Measurements from ENCODE around the gene PLCB3.

Gene PLCB3

DNA sequence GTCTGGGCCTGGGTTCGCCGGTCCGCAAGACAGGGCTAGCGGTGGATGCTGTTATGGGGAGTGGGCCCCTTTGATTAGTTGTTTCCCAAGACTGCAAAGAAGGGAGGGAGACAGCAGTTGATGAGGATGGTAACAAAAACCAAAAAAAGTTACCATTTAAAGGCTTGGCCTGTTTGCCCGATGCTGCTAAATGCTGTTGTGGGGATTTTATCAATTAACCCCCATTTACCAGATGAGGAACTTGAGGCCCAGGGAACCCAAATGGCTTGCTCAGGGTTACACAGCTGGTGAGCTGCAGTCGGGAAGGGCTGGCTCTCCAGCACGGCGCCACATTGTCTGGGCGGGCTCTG lies 28.7 kb upstream of the PLCB3 start:
- DNase-seq (ENCODE audit: low read depth) = no peak

DNA sequence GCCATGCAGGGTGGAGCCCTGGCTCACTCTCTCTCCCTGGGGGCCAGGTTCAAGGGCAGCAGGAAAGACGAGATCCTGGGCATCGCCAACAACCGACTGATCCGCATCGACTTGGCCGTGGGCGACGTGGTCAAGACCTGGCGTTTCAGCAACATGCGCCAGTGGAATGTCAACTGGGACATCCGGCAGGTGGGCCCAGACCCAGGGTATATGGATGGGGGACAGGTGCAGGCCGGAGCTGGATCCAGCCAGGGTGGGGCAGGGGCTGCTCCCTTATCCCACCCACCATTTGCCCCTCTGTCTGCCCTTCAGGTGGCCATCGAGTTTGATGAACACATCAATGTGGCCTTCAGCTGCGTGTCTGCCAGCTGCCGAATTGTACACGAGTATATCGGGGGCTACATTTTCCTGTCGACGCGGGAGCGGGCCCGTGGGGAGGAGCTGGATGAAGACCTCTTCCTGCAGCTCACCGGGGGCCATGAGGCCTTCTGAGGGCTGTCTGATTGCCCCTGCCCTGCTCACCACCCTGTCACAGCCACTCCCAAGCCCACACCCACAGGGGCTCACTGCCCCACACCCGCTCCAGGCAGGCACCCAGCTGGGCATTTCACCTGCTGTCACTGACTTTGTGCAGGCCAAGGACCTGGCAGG lies 28.2 kb upstream of the PLCB3 start:
- DNase-seq (ENCODE audit: low read depth) = no peak

DNA sequence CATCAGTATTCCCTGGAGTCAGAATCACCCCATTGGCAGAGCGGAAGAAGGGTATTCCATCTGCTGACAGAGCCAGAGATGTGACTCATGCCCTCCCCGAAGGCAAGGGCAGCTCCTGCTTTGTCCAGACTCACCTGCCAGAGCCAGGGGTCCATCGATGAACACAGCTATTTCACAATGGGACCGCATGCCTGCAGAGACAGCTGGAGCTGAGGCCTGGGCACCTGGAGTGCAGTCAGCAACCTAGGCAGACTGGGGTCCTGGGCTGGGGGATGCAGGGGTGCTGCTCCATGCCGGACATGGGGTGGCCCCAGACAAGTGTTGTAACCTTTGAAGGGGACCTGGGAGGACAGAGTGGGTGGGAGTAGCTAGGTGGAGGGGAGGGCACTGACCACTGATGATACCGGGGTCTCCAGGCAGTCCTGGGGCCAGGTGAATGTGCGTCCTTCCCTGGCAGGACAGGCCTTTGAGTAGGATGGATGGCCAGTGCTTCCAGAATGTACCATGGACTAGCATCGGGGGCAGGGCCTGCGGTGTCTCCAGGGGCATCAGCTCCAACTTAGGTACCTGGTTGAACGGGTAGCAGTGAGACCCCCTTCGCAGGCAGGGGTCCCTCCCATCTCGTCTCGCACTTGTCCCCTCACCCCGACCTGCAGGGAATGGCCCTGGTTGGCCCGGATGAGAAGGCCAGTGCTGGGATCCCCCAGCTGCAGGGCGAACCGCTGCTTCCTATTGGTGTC lies 27.0 kb upstream of the PLCB3 start:
- DNase-seq (ENCODE audit: low read depth) = no peak

DNA sequence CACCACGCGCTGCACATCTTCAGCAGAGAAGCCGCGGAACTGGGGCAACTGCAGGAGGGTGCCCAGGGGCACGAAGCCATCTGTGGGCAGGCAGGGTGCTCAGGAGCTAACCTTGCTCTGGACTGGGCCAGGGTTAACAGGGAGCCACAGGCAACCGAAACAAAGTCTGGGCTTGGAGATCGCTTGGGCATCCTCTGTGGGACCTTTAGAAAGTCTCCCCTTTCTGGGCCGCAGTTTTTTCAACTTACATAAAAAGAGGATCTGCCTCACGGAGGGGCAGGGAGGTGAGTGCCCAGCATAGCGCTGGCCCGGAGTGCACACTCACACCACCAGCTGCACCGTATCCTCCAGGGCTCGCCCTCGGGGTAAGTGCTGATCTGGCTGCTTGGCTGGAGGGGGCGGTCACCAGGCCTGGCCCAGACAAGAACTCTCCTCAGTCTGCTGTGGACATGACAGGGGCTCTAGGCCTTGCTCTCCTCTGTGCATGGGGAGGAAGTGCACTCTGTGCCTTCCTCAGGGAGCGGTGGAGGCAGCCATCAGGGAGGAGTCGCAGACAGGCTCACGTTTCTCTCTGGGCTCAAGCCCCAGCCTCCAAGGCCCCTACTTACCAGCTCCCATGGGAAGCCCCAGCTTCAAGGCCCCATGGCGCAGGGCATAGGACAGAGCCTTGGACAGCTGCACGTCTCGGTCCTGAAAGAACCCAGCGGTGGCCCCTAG lies 26.3 kb upstream of the PLCB3 start:
- no peak for DNase-seq (ENCODE audit: low read depth)

DNA sequence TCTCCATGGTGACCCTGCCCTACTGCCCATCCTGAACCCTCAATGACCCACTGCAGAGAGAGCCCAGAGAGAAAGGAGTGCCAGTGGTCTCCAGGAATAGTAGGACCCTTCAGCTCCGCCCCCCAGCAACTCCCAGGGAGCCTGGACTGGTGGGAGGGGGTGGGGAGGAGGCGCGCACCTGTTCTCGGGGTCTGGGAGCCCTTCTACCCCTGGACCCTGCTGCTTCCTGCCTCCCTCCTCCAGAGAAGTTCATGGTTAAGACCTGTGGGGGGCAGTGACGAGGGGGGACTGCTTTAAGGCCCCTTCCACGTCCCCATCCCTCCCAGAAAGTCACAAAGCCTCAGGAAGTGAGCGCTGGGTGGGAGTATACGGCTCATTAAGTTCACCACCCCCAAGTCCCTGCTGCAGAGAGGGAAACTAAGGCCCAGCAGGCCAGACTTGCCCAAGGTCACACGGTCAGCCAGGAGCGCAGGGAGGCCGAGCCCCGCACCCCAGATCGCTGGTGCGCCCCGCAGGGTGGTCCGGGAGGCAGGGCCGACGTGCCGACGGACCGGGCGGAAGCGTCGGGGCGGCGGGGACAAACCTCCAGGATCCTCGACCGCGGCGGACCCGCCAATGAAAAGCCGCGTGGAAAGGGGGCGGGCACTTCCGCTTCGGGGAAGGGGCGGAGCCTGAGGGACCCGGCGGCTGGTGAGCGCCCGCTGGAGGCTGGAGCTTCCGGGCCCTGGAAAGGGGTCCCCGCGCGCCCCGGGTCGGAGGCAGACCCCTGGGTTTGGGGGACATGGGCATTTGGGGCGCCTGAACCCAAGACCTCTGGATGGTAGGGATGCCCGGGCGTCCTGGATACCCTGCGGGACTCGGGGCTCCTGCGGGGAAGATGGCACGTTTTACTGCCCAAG lies 25.5 kb upstream of the PLCB3 start, which contains the start of the genes NUDT22 and TRPT1:
NUDT22 (plus strand) TSS at position 667 of the 899 bp plus-strand sequence. CDS start 379 bp downstream, outside the sequence.
TRPT1 (minus strand) TSS at position 579 of the 899 bp plus-strand sequence; CDS start at position 253, 326 bp downstream.
- DNase-seq (ENCODE audit: low read depth) = peak; percentile 89

DNA sequence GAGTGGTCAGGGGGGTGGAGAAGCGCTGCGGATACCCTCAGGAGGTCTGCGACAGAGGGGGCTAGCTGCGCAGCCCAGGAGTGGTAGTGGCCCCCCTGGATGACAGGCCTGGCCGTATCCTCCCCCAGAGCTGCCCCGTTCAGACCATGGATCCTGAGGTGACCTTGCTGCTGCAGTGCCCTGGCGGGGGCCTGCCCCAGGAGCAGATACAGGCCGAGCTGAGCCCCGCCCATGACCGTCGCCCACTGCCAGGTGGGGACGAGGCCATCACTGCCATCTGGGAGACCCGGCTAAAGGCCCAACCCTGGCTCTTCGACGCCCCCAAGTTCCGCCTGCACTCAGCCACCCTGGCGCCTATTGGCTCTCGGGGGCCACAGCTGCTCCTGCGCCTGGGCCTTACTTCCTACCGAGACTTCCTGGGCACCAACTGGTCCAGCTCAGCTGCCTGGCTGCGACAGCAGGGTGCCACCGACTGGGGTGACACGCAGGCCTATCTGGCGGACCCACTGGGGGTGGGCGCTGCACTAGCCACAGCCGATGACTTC lies 24.8 kb upstream of the PLCB3 start:
- peak; percentile 30 for DNase-seq (ENCODE audit: low read depth)

DNA sequence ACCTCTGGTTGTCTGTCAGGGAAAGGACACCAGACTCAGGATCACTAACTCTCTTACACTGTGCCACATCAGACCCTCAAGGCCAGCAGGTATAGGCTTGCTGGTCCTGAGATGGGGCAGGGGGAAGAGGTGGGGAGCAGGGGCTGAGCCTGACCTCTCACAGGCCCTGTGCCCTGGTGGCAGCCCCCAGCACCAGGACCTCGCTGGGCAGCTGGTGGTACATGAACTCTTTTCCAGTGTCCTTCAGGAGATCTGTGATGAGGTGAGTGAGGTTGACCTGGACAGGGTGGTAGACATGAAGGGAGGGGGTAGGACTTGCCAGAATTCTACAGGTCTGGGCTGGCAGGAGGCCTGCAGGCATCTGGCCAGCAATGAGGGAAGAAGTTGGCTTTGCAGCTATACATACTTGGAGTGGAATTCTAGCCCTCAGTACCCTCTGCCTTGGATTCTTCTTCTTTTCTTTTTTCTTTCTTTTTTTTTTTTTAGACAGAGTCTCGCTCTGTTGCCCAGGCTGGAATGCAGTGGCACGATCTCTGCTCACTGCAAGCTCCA lies 23.8 kb upstream of the PLCB3 start:
- no peak for DNase-seq (ENCODE audit: low read depth)

DNA sequence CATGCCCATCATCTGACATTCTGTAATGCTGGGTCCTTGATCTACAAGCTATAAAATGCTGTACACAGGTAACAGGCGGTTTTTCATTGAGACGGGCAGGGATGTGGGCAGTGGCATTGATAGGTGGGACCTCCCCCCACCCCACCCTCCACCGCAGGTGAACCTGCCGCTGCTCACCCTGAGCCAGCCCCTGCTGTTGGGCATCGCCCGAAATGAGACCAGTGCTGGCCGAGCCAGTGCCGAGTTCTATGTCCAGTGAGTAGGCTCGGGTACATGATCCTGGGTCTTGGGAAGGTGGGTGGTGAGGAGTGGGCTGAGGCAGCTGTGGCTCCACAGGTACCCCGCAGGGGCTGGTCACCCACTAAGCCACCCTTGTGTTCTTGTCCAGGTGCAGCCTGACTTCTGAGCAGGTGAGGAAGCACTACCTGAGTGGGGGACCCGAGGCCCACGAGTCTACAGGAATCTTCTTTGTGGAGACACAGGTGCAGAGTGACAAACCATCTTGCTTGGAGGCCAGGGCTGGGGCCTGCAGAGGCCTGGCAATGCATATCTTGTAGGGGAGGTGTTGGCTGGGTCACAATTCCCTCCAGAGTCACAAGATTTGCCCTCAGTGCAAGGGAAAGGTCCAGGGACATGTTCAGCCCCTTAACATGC lies 22.1 kb upstream of the PLCB3 start:
- DNase-seq (ENCODE audit: low read depth) = no peak

DNA sequence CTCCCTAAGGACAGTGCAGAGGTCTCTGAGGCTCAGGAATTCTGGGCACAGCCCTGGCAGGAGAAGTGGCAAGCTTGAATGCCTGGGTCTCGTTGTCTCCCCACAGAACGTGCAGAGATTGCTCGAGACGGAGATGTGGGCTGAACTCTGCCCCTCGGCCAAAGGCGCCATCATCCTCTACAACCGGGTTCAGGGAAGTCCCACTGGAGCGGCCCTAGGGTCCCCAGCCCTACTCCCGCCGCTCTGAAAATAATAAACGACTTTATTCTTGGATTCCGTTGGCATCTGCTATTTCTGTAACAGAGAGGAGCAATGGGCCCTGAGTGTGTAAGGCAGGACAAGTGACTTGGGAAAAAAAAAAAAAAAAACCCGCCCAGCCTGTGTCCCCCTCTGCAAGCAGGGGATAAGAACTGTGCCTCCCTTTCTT lies 21.6 kb upstream of the PLCB3 start:
- no peak for DNase-seq (ENCODE audit: low read depth)

DNA sequence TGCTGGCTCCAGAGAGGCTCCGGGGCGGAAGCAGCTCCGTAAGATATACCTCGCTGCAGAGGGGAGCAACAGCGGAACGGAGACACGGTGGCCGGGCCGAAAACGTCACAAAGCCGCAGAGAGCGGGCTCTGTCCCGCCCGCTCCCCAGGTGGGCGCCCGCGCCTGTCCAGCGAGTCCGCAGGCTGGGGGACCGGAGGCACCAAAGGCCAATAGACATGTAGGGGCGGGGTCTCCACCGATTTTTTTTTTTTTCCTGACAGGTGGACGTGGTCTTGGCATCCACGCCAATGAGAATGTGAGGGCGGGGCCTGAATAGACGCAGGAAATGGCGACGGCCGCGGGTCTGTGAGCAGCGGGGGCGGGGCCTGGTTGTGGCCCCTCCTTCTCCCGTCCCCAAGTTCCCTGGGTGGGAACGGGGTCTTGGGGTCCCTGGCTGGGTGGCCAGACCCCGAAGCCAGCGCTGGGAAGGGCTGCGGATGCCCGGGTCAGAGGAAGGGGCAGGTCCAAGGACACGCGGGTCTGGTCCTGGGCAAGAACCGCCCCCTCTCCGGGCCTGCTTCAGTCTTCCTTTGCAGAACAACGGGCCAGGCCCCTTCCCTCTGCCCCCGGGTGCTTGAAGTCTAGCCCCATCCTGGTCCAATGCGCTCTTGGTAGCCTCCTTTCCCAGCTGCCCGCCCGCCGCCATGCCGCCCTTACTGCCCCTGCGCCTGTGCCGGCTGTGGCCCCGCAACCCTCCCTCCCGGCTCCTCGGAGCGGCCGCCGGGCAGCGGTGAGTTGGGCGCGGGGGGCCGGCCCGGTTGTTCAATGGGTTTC lies 21.0 kb upstream of the PLCB3 start, which contains the start of gene DNAJC4:
DNAJC4 (plus strand) TSS at position 378 of the 814 bp plus-strand sequence; CDS start at position 685, 307 bp downstream.
- DNase-seq (ENCODE audit: low read depth) = peak; percentile 78

DNA sequence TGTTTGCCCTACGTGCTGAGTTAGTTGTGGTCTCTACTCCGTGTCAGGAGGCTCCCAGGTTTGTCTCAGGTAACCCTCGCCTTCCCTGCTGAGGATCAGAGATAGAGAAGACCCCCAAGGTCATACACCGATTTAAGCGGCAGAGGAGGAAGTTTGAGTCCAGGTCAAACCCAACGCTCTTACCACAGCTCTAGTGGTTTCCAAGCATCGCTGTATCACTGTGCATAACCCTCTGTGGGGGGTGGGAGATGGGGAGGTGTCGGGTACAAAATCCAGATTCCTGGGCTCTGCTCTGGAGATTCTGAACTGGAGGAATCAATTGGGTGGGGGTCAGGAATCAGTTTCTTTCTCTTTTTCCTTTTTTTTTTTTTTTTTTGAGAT lies 20.4 kb upstream of the PLCB3 start:
- DNase-seq (ENCODE audit: low read depth) = no peak

DNA sequence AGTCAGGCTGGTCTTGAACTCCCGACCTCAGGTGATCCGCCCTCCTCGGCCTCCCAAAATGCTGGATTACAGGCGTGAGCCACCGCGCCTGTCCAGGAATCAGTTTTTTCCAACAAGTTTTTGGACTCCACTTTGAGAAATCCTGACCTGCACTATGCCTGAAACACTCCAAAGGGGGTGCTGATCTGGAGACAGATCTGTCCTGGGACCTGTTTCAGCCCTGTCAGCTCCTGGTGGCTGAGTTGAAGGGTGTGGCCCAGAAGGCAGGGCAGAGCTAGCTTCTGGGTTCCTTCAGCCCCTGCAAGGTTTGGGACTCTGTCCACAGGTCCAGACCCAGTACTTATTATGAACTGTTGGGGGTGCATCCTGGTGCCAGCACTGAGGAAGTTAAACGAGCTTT lies 19.8 kb upstream of the PLCB3 start:
- DNase-seq (ENCODE audit: low read depth) = no peak

DNA sequence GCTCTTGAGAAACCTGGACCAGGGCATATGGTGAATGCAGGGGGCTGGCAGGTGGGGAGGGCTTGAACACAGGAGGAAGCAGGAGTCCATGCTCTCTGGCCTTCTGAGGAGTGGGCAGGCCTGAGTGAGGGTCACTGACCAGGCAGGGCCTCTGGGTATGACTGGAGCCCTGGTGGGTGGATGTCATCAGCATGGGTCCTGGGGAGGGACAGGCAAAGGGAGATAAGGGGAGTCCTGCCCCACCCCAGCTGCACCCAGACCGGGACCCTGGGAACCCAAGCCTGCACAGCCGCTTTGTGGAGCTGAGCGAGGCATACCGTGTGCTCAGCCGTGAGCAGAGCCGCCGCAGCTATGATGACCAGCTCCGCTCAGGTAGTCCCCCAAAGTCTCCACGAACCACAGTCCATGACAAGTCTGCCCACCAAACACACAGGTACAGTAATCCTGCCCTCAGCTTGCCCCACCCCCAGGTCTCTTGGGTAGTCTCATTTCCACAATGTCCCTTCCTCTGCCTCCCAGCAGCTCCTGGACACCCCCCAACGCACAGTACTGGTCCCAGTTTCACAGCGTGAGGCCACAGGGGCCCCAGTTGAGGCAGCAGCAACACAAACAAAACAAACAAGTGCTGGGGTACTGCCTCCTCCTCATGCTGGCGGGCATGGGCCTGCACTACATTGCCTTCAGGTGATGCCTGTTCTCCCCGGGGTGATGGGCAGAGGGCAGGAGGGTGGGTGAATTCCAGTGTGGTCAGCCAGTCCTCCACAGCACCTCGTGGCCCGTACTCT lies 19.0 kb upstream of the PLCB3 start:
- no peak for DNase-seq (ENCODE audit: low read depth)

DNA sequence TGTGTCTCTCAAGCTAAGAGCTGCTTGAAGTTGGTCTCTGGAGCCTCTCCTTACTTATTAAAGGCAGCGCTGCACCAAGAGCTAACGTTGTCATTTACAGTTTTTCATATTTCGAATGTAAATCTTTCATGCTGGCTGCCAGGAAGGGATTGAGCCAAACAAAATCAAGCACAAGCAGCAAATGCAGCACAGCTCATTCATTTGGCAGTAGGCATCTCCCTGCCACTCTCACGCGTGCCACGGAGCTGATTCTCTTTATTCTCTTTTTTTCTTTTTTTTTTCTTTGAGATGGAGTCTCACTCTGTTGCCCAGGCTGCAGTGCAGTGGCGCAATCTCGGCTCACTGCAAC lies 18.4 kb upstream of the PLCB3 start:
- DNase-seq (ENCODE audit: low read depth) = no peak

DNA sequence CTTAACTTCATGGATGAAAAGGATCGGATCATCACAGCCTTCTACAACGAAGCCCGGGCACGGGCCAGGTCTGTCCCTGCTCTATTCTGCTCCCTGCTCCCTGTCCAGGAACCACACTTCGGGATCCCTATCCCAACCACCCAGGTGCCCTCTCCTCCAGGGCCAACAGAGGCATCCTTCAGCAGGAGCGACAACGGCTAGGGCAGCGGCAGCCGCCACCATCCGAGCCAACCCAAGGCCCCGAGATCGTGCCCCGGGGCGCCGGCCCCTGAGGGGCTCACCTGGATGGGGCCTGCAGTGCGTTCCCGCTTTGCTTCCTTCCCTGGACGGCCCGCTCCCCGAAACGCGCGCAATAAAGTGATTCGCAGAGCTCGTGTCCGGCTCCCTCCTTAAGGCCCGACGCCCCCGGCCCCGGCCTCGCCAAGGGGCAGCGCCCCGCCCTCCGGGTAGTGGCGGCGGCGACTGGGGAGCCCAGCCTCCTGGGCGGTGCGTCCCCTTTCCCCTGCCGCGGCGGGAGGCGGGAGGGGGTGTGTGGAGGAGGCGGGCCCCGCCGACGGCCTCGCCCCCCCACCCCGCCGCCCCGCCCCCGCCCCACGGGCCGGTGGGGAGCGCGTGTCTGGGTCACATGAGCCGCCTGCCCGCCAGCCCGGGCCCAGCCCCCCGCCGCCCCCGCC lies 17.3 kb upstream of the PLCB3 start, which contains the start of gene VEGFB:
VEGFB (plus strand) TSS at position 672 of the 674 bp plus-strand sequence. CDS start 250 bp downstream, outside the sequence.
- peak; percentile 66 for DNase-seq (ENCODE audit: low read depth)

DNA sequence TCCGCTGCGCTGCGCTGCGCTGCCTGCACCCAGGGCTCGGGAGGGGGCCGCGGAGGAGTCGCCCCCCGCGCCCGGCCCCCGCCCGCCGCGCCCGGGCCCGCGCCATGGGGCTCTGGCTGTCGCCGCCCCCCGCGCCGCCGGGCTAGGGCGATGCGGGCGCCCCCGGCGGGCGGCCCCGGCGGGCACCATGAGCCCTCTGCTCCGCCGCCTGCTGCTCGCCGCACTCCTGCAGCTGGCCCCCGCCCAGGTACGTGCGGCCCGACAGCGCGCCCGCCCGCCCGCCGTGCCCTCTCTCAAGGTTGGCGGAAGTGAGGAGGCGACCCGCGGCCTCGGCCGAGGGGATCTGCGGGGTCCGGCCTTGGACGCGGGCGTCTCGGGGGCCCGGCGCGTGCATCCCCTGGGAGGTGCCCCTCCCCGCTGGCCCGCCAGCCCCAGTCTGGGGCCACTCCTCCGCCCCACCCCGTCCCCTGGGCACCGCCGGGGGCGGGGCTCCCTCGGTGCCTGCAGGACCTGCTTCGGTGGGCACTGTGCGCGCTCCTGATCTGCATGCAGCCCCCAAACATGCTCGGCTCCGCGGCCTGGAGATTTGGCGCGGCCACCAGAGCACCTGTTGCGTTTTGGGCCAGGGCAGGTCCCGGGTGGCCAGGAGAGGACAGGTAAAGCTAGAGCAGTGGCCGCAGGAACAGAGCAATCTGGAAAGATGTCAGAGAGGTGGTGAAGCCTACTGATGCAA lies 16.5 kb upstream of the PLCB3 start:
- DNase-seq (ENCODE audit: low read depth) = peak; percentile 30

DNA sequence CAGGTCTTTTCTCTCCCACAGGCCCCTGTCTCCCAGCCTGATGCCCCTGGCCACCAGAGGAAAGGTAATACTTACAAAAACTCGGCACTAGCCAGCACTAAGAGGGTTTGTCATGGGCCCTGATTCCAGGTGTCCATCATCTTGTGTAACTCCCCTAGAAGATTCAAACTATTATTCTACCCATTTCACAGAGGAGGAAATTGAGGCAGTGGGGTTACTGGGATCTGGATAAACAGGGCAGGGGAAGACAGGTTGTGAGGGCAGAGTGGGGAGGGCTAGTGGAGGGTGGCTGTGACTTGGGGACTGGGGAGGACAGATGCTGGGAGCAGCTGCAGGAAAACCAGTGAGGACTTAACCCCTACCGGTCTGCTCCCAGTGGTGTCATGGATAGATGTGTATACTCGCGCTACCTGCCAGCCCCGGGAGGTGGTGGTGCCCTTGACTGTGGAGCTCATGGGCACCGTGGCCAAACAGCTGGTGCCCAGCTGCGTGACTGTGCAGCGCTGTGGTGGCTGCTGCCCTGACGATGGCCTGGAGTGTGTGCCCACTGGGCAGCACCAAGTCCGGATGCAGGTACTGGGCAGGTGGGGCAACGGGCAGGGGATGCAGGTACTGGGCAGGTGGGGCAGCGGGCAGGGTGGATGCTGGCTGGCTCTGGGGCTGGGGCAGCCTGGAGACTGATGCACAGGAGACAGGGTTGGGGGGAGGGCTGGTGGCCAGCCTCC lies 15.7 kb upstream of the PLCB3 start:
- no peak for DNase-seq (ENCODE audit: low read depth)
